ENCODE measurements around the gene SFSWAP.

SFSWAP gene

DNA sequence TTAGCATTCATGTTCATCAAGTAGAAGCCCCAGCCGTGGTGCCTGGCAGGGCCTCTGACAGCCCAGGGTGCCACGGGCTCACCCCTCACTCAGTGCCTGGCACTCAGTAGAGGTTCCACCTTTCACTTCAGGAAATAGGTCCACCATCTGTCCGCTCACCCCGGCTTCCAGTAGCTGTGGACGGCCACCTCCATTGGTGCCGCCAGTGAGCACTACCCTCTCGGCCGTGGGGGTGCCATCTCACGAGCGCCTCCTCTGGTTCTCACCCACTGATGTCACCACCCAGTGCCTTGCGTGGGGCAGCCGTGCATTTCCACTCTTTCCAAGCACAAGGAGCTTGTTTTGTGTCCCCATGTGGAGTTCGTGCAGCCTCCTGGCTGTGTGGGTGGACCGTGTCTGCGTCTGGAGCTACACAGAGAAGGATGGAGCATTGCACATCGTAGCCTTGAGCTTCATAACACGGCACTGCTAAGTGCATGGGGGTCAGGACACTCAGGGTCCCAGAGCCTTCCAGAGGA, 76.3 kb downstream of the SFSWAP start:
- Mint-ChIP-seq H3K36me3 (ENCODE audit: low read depth) (peaks cover 64% of the 10 kb centered on the region), H3K27ac (no peak overlapping the region), H3K4me1 (peaks cover 6% of the 10 kb centered on the region), H3K9me3 (peaks cover 3% of the 10 kb centered on the region), H3K4me3 (no peak overlapping the region), H3K27me3 (ENCODE audit: low read depth) (no peaks in the 10 kb centered on the region)
- TF ChIP-seq, protein P1, sequence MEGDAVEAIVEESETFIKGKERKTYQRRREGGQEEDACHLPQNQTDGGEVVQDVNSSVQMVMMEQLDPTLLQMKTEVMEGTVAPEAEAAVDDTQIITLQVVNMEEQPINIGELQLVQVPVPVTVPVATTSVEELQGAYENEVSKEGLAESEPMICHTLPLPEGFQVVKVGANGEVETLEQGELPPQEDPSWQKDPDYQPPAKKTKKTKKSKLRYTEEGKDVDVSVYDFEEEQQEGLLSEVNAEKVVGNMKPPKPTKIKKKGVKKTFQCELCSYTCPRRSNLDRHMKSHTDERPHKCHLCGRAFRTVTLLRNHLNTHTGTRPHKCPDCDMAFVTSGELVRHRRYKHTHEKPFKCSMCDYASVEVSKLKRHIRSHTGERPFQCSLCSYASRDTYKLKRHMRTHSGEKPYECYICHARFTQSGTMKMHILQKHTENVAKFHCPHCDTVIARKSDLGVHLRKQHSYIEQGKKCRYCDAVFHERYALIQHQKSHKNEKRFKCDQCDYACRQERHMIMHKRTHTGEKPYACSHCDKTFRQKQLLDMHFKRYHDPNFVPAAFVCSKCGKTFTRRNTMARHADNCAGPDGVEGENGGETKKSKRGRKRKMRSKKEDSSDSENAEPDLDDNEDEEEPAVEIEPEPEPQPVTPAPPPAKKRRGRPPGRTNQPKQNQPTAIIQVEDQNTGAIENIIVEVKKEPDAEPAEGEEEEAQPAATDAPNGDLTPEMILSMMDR (IDR thresholded peaks at IDR 0.05; ENCODE audit: unreplicated experiment in 3 of 3) = no peak

DNA sequence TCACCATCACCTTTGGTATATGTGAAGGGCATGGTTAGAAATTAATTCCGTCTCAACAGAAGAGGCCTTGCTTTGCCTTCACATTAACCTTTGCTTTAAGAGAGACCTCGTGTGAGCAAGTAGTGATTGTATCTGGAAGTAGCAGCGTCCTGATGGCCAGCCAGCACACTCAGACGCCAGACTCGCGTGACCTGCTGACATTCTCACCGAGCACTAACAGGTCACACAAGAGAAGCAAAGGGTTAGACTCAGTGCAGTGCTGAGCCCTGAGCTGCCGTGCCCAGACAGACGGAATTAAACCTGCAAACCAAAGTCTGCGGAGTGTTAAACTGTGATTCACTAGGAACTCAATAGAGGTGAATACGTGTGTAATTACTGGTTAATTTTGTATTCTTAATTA, 77.2 kb downstream of the SFSWAP start:
- peaks cover 70% of the 10 kb centered on the region for H3K36me3 Mint-ChIP-seq (ENCODE audit: low read depth)
- TF ChIP-seq, protein P1 (IDR thresholded peaks at IDR 0.05; ENCODE audit: unreplicated experiment in 3 of 3) = no peak
- no peak overlapping the region for H3K27ac Mint-ChIP-seq
- peaks cover 3% of the 10 kb centered on the region for H3K9me3 Mint-ChIP-seq
- H3K4me3 Mint-ChIP-seq = no peak overlapping the region
- H3K4me1 Mint-ChIP-seq = peaks cover 6% of the 10 kb centered on the region
- no peaks in the 10 kb centered on the region for H3K27me3 Mint-ChIP-seq (ENCODE audit: low read depth)

DNA sequence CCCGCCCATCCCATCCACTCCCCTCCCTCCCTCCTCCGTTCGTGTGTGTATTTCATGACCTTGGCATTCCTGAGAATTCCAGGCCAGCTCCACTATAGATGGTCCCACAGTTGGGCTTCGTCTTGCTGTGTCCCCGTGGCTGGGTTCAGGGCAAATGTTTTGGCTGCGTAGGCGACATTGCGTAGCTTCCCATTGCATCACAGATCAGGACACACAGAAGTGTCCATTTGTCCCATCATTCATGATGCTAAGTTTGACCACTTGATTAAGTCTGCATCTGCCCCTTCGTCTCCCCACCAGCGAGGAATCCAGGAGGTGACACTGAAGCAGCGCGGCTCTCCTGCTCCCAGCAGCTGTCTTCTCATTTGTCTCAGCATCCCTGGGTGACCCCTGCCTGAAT, 78.7 kb downstream of the SFSWAP start:
- Mint-ChIP-seq H3K27me3 (ENCODE audit: low read depth) (no peaks in the 10 kb centered on the region), H3K9me3 (peaks cover 3% of the 10 kb centered on the region), H3K27ac (no peak overlapping the region), H3K4me1 (no peaks in the 10 kb centered on the region), H3K36me3 (ENCODE audit: low read depth) (peaks cover 72% of the 10 kb centered on the region), H3K4me3 (no peak overlapping the region)
- TF ChIP-seq, protein P1 (IDR thresholded peaks at IDR 0.05; ENCODE audit: unreplicated experiment in 3 of 3) = no peak

DNA sequence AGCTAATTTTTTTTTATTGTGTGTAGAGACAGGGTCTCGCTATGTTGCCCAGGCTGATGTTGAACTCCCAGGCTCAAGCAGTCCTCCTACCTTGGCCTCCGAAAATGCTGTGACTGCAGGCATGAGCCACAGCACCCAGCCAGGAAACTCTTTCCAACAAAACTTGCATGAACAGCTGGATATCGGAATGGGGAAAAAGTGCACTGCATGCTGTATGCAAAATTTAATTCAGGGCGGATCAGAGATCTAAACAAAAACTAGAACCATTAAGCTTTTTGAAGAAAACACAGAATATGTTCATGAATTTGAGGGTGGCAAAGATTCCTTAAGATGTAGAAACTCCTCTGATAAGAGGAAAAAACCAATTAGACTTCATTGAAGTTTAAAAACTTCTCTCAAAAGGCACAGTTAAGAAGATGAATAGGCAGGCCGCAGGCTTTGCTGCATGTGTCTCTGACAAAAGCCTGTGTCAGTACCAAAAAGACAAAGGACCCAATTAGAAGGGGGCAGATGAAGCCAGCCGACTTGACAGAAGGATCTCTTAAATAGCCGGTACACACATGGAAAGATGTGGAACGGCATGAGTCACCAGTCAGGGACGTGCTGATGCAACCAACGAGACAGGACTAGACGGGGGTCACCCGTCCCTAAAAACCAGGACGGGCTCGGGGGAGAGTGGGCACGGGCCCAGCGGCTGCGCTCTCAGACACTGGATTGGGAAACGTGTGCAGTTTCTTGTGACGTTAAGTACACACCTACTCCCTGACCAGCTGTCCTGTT, 82.5 kb downstream of the SFSWAP start:
- Mint-ChIP-seq H3K27ac (no peak overlapping the region), H3K9me3 (peaks cover 3% of the 10 kb centered on the region), H3K36me3 (ENCODE audit: low read depth) (peaks cover 63% of the 10 kb centered on the region), H3K4me1 (no peaks in the 10 kb centered on the region), H3K27me3 (ENCODE audit: low read depth) (no peaks in the 10 kb centered on the region), H3K4me3 (no peak overlapping the region)
- TF ChIP-seq, protein P1 (IDR thresholded peaks at IDR 0.05; ENCODE audit: unreplicated experiment in 3 of 3) = no peak

DNA sequence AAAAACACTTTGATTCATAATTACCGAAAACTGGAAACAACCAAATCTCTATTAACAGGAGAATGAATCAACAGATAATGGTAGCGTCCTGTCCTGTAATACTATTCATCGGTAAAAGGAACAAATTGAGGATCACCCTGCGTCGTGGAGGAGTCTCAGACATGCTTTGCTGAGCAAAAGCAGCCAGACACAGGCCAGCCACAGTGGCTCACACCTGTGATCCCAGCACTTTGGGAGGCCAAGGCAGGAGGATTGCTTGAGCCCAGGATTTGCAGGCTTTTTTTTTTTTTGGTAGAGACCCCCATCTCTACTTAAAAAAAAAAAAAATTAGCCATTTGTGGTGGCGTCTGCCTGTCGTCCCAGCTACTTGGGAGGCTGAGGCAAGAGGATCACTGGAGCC, 83.2 kb downstream of the SFSWAP start:
- TF ChIP-seq, protein P1 (IDR thresholded peaks at IDR 0.05; ENCODE audit: unreplicated experiment in 3 of 3) = no peak
- H3K4me1 Mint-ChIP-seq = no peaks in the 10 kb centered on the region
- H3K36me3 Mint-ChIP-seq (ENCODE audit: low read depth) = peaks cover 61% of the 10 kb centered on the region
- no peak overlapping the region for H3K27ac Mint-ChIP-seq
- no peak overlapping the region for H3K4me3 Mint-ChIP-seq
- no peaks in the 10 kb centered on the region for H3K27me3 Mint-ChIP-seq (ENCODE audit: low read depth)
- peaks cover 3% of the 10 kb centered on the region for H3K9me3 Mint-ChIP-seq

DNA sequence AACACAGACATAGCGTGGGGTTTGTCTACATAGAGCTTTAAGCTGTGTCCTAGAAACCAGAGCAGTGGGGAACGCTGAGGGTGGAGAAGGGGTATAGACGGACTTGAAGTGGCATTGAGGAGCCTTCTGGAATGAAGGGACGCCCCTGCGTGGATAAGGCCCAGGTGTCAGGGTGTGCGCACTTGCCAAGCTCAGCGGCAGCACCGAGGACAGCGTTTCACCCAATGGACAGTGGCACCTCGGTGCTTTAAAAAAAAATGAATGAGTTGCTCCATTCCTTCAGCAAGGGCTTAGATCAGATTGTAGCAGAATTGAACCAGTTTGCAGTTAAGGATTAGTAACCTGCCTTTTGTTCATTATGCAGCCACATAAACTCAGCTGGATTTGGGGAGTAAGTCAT, 83.7 kb downstream of the SFSWAP start:
- Mint-ChIP-seq H3K4me1 (no peaks in the 10 kb centered on the region), H3K27me3 (ENCODE audit: low read depth) (no peaks in the 10 kb centered on the region), H3K27ac (no peak overlapping the region), H3K36me3 (ENCODE audit: low read depth) (peaks cover 60% of the 10 kb centered on the region), H3K9me3 (peaks cover 3% of the 10 kb centered on the region), H3K4me3 (no peak overlapping the region)
- TF ChIP-seq, protein P1 (IDR thresholded peaks at IDR 0.05; ENCODE audit: unreplicated experiment in 3 of 3) = no peak
